Panc1 (cell line): ENCODE data around the gene MAP3K13.

Experiments used
- SIN3A ChIP-seq: IDR thresholded peaks from 2 replicates; pipeline ENCODE4 v1.6.1; 2012; ENCODE audit warnings: low read depth, mild to moderate bottlenecking, low read length, moderate library complexity, borderline replicate concordance; ENCODE audit not compliant: insufficient read depth
- TF ChIP-seq, protein P1 (sequence below): fragments of 450-650 bp; IDR thresholded peaks from 2 replicates; pipeline ENCODE4 v1.5.1; 2017; ENCODE audit warnings: mild to moderate bottlenecking

DNA sequence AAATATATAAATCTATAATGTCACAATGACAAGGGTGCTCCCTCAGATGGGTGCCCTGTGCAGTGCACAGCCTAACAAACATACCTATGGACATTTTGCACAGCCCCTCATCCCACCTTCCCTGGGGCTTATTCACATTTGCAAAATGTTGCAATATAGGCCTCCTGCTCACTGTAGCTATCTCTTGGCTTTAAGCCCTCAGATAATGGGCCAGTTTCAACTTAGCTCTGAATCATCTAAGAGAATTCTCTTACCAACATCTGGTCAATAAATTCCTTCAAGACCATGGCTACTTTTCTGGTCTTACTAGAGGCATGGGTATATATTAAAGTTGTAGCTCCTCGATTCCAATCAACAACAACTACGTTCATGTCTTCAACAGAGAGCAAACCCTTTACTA, 171.6 kb downstream of the MAP3K13 start:
- TF ChIP-seq, protein P1, sequence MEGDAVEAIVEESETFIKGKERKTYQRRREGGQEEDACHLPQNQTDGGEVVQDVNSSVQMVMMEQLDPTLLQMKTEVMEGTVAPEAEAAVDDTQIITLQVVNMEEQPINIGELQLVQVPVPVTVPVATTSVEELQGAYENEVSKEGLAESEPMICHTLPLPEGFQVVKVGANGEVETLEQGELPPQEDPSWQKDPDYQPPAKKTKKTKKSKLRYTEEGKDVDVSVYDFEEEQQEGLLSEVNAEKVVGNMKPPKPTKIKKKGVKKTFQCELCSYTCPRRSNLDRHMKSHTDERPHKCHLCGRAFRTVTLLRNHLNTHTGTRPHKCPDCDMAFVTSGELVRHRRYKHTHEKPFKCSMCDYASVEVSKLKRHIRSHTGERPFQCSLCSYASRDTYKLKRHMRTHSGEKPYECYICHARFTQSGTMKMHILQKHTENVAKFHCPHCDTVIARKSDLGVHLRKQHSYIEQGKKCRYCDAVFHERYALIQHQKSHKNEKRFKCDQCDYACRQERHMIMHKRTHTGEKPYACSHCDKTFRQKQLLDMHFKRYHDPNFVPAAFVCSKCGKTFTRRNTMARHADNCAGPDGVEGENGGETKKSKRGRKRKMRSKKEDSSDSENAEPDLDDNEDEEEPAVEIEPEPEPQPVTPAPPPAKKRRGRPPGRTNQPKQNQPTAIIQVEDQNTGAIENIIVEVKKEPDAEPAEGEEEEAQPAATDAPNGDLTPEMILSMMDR, result no peak
- no peak for TF ChIP-seq SIN3A
